MM.1S (cell line): ENCODE data around the gene CP.

Source experiments
- EZH2 ChIP-seq: fragments of 300-600 bp; sonication (generic); optimal IDR thresholded peaks from 2 replicates; pipeline ENCODE3; 2017; ENCODE audit warnings: low read depth, mild to moderate bottlenecking, antibody characterized with exemption, low read length, mixed read lengths
- EZH2phosphoT487 ChIP-seq: fragments of 300-600 bp; sonication (generic); IDR thresholded peaks from 2 replicates; pipeline ENCODE4 v1.6.1; 2018; ENCODE audit warnings: antibody characterized with exemption, low read length
- TF ChIP-seq, protein P1 (sequence below): fragments of 300-600 bp; sonication (generic); IDR thresholded peaks from 2 replicates; pipeline ENCODE4 v1.5.1; 2016; ENCODE audit warnings: antibody characterized with exemption, low read length, mixed read lengths

DNA sequence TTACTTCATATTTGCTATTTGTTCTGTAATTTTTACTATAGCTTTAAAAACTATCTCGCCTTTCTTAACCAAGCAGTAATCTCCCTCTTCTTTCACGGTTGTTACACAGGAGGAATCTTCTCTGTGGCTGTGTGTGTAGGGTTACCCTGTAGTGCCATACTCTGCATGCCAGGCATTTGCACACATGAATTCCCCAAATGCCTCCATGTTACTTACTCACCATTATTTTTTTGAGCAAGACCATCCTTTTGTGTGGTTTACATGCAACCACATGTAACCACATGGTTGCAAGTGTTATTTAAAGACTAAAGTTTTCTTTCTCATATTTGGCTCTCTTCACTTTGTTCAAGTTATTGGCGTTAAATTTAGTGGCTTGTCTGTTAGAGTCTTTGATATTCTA lies 46.7 kb downstream of the CP start:
- TF ChIP-seq, protein P1, sequence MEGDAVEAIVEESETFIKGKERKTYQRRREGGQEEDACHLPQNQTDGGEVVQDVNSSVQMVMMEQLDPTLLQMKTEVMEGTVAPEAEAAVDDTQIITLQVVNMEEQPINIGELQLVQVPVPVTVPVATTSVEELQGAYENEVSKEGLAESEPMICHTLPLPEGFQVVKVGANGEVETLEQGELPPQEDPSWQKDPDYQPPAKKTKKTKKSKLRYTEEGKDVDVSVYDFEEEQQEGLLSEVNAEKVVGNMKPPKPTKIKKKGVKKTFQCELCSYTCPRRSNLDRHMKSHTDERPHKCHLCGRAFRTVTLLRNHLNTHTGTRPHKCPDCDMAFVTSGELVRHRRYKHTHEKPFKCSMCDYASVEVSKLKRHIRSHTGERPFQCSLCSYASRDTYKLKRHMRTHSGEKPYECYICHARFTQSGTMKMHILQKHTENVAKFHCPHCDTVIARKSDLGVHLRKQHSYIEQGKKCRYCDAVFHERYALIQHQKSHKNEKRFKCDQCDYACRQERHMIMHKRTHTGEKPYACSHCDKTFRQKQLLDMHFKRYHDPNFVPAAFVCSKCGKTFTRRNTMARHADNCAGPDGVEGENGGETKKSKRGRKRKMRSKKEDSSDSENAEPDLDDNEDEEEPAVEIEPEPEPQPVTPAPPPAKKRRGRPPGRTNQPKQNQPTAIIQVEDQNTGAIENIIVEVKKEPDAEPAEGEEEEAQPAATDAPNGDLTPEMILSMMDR, result no peak
- TF ChIP-seq EZH2, result no peak
- TF ChIP-seq EZH2phosphoT487, result no peak
